IPS DF 4.7 (cell line): ENCODE results near the gene INSL3.
"Not testable (repeated sequence)": the region's sequence is repeated elsewhere in the genome, so short reads cannot be mapped to it uniquely, and the experiment has no call there.

ENCODE experiments used
- DNase-seq: peaks from one replicate; pipeline ENCODE4 v3.0.0-alpha.2; 2013; ENCODE audit warnings: low spot score; ENCODE audit errors: extremely low read depth

Gene INSL3

GRCh38 chr19:17817668-17818363 is 3.5 kb downstream of the INSL3 start:
- no peak for DNase-seq

DNA sequence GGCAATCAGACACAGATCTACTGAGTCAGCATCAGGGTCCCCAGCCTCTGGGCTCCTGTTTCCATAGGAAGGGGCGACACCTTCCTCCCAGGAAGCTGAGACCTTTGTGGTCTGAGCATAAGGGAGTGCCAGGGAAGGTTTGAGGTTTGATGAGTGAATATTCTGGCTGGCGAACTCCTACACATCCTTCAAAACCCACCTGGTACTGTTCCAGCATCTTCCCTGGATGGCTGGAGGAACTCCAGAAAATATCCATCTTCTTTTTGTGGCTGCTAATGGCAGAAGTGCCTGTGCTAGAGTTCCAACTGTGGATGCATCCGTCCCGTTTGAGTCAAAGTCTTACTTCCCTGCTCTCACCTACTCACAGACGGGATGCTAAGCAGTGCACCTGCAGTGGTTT is 9.2 kb downstream of the INSL3 start:
- DNase-seq: no peak

- DNase-seq: no peak
Measured at GRCh38 chr19:17811681-17812080, 9.6 kb downstream of the INSL3 start.

DNA sequence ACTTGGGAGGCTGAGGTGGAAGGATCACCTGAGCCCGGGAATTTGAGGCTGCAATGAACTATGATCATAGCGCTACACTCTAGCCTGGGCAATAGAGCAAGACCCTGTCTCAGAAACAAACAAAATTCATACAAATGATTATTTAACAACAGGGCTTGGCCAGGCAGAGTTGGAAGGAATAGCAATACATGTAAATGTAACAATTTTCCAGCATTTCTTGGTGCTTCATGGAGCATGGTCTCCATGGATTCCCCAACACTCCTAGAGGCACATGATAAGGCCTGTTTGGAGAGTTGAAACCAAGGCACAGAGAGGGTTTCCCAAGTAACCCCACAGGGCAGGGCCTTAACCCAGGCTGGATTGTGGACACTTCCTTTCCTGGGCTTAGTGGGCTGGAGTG is 10.2 kb downstream of the INSL3 start:
- no peak for DNase-seq

DNA sequence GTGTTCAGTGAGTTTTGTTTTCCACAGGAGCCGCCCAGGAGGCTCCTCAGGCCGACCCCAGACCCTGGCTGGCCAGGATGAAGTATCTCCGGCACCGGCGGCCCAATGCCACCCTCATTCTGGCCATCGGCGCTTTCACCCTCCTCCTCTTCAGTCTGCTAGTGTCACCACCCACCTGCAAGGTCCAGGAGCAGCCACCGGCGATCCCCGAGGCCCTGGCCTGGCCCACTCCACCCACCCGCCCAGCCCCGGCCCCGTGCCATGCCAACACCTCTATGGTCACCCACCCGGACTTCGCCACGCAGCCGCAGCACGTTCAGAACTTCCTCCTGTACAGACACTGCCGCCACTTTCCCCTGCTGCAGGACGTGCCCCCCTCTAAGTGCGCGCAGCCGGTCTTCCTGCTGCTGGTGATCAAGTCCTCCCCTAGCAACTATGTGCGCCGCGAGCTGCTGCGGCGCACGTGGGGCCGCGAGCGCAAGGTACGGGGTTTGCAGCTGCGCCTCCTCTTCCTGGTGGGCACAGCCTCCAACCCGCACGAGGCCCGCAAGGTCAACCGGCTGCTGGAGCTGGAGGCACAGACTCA is 13.5 kb downstream of the INSL3 start:
- DNase-seq: no peak

- no peak for DNase-seq
Measured at GRCh38 chr19:17806945-17807344, 14.4 kb downstream of the INSL3 start.

GRCh38 chr19:17805427-17805826 is 15.9 kb downstream of the INSL3 start:
- DNase-seq: no peak

- no peak for DNase-seq
Measured at GRCh38 chr19:17803264-17803896, 17.9 kb downstream of the INSL3 start.

DNA sequence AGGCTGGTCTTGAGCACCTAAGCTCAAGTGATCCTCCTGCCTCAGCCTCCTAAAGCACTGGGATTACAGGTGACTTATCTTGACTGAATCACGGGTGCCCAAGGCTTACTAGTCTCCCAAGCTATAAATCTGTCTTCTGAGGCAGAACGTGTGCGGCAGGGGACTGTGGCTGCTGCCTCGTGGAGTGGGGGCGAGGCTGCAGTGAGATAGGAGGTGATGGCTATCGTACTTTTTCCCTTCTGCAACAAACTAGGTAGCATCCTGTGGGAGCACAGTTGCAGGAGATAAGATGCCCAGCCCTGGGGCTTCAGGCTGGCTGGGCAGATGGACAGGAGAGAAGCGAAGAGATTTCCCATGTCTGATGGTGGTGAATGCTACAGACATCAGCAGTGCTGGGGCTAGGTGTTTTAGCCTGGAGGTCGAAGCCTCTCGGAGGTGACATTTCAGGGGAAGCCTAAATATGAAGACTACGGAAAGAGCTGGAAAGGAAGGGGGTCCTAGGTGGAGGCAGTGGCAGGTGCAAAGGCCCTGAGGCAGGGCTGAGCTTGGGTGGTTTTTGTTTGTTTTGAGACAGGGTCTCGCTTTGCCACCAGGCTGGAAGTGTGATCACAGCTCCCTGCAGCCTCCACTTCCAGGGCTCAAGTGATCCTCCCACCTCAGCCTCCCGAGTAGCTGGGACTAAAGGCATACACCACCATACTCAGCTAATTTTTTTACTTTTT is 19.0 kb downstream of the INSL3 start:
- DNase-seq: no peak

DNA sequence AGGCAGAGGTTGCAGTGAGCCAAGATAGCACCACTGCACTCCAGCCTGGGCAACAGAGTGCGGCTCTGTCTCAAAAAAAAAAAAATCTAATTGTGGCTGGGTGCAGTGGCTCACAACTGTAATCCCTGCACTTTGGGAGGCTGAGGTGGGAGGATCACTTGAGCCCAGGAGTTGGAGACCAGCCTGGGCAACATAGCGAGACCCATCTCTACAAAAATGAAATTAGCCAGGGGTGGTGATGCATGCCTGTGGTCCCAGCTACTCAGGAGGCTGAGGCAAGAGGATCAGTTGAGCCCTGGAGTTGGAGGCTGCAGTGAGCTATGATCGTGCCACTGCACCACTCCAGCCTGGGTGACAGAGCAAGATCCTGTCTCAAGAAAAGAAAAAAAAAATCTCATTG is 22.7 kb downstream of the INSL3 start:
- not testable (repeated sequence) for DNase-seq

- DNase-seq: no peak
Measured at GRCh38 chr19:17797424-17798201, 23.7 kb downstream of the INSL3 start.

GRCh38 chr19:17796838-17797423 is 24.4 kb downstream of the INSL3 start:
- DNase-seq: no peak

DNA sequence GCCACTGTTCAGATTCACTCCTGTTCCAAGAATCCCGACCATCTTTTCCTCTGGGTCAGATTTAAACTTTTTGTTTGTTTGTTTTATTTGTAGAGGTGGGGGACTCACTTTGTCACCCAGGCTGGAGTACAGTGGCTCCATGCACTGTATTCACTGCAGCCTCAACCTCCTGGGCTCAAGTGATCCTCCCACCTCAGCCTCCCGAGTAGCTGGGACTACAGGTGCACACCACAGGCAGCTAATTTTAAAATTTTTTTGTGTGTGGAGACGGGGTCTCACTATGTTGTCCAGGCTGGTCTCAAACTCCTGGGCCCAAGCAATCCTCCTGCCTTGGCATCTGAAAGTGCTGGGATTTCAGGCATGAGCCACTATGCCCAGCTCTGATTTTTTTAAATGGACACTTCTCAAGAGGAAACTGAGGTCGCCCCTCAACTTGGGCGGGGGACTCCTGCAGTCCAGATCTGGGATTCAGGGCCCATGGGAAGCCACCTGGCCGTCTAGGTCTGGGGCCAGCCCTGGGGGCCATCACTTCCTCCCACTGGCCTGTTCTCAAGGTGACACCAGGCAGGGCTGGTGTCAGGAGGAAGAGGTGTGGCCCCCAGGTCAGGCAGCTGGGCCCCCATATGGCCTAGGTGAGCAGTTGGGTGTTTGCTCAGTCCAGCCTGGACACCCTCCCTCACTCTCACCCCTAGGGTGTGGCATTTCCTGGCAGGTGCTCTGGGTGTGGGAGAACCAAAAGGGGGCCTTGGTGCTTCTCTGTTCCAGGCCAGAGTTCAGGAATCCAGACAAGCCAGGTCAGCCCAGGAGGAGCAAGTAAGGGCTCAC is 25.1 kb downstream of the INSL3 start:
- no peak for DNase-seq

DNA sequence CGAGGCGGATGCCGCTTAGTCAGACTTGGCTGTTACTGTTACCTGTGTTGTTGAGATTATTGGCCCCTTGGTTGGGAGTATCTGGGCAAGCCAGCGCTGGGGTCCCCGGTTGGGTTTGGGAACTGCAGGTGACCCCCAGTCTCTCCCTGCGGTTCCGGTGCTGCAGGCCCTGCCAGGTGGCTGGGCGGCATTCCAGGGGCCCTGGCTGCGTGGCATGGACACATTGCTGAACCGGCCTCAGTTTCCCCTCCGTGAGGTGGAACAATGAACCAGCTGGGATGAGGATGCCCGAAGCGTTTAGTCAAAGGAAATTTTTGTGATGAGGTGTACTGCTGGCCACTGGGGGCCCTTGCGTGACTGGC is 25.8 kb downstream of the INSL3 start:
- DNase-seq: no peak

GRCh38 chr19:17794731-17795494 is 26.4 kb downstream of the INSL3 start, which contains the start of gene B3GNT3:
B3GNT3 (plus strand) TSS chr19:17795138; CDS start chr19:17807808, 12,670 bp downstream.
- no peak for DNase-seq

GRCh38 chr19:17794412-17794730 is 26.9 kb downstream of the INSL3 start:
- no peak for DNase-seq

GRCh38 chr19:17790059-17790780 is 31.1 kb downstream of the INSL3 start:
- DNase-seq: no peak

- DNase-seq: no peak
Measured at GRCh38 chr19:17788632-17789031, 32.7 kb downstream of the INSL3 start.
